Gastrocnemius medialis (tissue), 4 donors: ENCODE data around the gene INPP4A. TPM values are rescaled to one million over a fixed set of nuclear protein-coding genes. Genes with fewer than 3 reads are reported as not detected.
"Not testable (repeated sequence)": the region's sequence is repeated elsewhere in the genome, so short reads cannot be mapped to it uniquely, and the experiment has no call there.

Experiments used
- ATAC-seq, 2 donors: fragments of 150-250 bp; one replicate each; pipeline ENCODE4 v1.9.1; 2016
- DNase-seq, 2 donors: peaks; one replicate each; pipeline ENCODE4 v3.0.0-alpha.2; 2019
- H3K27ac ChIP-seq, 4 donors: fragments of 200-600 bp; sonication (generic); 1 replicate in 1 of 4; 2 replicates in 3 of 4; pipeline ENCODE4 v1.5.1; 2016 to 2018; ENCODE audit warnings: mild to moderate bottlenecking in 2 of 4, moderate library complexity in 1 of 4
- H3K27me3 ChIP-seq, 3 donors: fragments of 200-600 bp; sonication (generic) in 2 of 3; 1 replicate in 1 of 3; 2 replicates in 2 of 3; pipeline versions ENCODE4 v1.5.1 to v1.6.0; 2016 to 2019; ENCODE audit warnings: mild to moderate bottlenecking in 1 of 3, moderate library complexity in 1 of 3
- H3K36me3 ChIP-seq, 2 donors: fragments of 200-600 bp; sonication (generic) in 1 of 2; one replicate each; pipeline ENCODE4 v1.5.1; 2017 to 2018
- H3K4me1 ChIP-seq, 2 donors: fragments of 200-600 bp; sonication (generic) in 1 of 2; one replicate each; pipeline ENCODE4 v1.5.1; 2016 to 2017; ENCODE audit warnings: mild to moderate bottlenecking in 2 of 2
- H3K4me3 ChIP-seq, 4 donors: fragments of 200-600 bp; sonication (generic) in 3 of 4; 1 replicate in 1 of 4; 2 replicates in 3 of 4; pipeline ENCODE4 v1.5.1; 2016 to 2019; ENCODE audit warnings: mild to moderate bottlenecking in 2 of 4
- H3K9me3 ChIP-seq, 3 donors: fragments of 200-600 bp; sonication (generic) in 2 of 3; 1 replicate in 1 of 3; 2 replicates in 2 of 3; pipeline ENCODE4 v1.5.1; 2016 to 2019
- POLR2A ChIP-seq, 2 donors: fragments of 450-650 bp; IDR thresholded peaks; one replicate each; pipeline ENCODE4 v1.6.1; 2017; ENCODE audit warnings: antibody characterized with exemption in 2 of 2, mild to moderate bottlenecking in 2 of 2, moderate library complexity in 2 of 2
- in situ Hi-C, 4 donors: fragments of 200-750 bp; cut with MboI; loops; one replicate each; pipeline versions ENCODE4 v1.15.0 to v1.8.0; 2017; ENCODE audit warnings: low sequenced_read_pairs in 4 of 4
- intact Hi-C: fragments of 100-400 bp; cut with DNase I; formaldehyde crosslinking; loops from one replicate; pipeline ENCODE4 v1.15.1; 2023; ENCODE audit warnings: low total_unique reads
- total RNA-seq, 4 donors: library from RNA; depleted of rRNA; stranded (reverse); fragments of >200 nt; gene quantifications; one replicate each; pipeline versions ENCODE4 v1.1.0 to v1.2.3, GENCODE V29; 2016
- TF ChIP-seq, protein P1 (sequence below), 5 experiments: fragments of 450-650 bp in 3 of 5; fragments of 200-600 bp in 2 of 5; sonication (generic) in 2 of 5; IDR thresholded peaks in 4 of 5; conservative IDR thresholded peaks in 1 of 5; 1 replicate in 4 of 5; 2 replicates in 1 of 5; pipeline ENCODE4 v1.5.1; 2016 to 2019; ENCODE audit warnings: antibody characterized with exemption in 5 of 5, mild to moderate bottlenecking in 3 of 5, moderate library complexity in 3 of 5

Gene INPP4A
- total RNA-seq, 4 donors from 2014 or later: 9.8 to 19.6 (median 16.0) TPM

DNA sequence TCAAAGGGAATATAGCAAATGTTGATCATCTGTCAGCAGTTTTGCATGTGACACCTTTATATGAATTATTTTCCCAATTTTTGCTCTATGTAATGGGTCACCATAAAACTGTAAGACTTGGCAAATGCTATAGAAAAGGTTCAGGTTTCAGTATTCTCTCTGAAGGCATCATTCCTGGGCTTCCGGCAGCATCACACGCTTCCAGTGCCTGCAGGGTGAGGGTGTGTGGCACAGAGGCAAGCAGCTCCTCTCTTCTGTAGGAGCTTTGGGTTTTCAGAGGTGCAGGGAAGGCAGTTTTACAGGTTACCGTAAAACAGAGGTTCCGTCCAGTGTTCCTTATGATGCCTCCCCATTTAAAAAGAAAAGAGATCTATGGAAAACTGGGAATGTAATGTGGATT lies 144.8 kb downstream of the INPP4A start:
- H3K27ac ChIP-seq: no peak overlapping the region
- H3K4me1 ChIP-seq: no peaks in the 10 kb centered on the region
- intact Hi-C loops: no loop called here
- no peaks in the 10 kb centered on the region for H3K27me3 ChIP-seq
- H3K9me3 ChIP-seq: no peaks in the 10 kb centered on the region
- H3K36me3 ChIP-seq: no peaks in the 10 kb centered on the region
- ATAC-seq (no peak), DNase-seq (no peak)
- in situ Hi-C loops: no loop called here
- no peak overlapping the region for H3K4me3 ChIP-seq
- TF ChIP-seq POLR2A (IDR thresholded peaks at IDR 0.05): no peak
- TF ChIP-seq, protein P1, sequence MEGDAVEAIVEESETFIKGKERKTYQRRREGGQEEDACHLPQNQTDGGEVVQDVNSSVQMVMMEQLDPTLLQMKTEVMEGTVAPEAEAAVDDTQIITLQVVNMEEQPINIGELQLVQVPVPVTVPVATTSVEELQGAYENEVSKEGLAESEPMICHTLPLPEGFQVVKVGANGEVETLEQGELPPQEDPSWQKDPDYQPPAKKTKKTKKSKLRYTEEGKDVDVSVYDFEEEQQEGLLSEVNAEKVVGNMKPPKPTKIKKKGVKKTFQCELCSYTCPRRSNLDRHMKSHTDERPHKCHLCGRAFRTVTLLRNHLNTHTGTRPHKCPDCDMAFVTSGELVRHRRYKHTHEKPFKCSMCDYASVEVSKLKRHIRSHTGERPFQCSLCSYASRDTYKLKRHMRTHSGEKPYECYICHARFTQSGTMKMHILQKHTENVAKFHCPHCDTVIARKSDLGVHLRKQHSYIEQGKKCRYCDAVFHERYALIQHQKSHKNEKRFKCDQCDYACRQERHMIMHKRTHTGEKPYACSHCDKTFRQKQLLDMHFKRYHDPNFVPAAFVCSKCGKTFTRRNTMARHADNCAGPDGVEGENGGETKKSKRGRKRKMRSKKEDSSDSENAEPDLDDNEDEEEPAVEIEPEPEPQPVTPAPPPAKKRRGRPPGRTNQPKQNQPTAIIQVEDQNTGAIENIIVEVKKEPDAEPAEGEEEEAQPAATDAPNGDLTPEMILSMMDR (IDR thresholded peaks at IDR 0.05 in 4 of 5, conservative IDR thresholded peaks at IDR 0.05 in 1 of 5): no peak

DNA sequence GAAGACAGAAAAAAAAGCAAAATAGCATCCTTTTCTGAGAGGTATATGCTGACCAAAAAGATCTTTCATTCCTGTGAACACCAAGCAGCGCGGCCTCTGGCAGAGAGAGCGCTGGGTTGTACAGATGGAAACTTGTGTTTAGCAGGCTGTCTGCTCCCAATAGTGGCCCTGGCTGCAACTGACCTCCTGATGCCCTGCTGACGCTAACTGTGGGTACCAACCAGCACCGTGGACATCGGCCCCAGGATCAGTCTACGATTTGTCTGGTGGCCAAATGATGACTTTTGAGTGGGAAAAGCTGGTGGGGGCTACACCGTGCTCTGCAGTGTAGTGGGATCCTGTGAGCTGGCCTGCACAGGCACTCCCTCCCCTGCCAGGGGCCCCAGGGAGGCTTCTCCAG lies 147.9 kb downstream of the INPP4A start:
- ATAC-seq: no peak
- in situ Hi-C loops (no loop called here), intact Hi-C loops (no loop called here)
- TF ChIP-seq POLR2A (IDR thresholded peaks at IDR 0.05): no peak
- TF ChIP-seq, protein P1 (IDR thresholded peaks at IDR 0.05 in 4 of 5, conservative IDR thresholded peaks at IDR 0.05 in 1 of 5): no peak
- no peak for DNase-seq
- no peaks in the 10 kb centered on the region for H3K4me1 ChIP-seq
- H3K9me3 ChIP-seq: no peaks in the 10 kb centered on the region
- no peak overlapping the region for H3K4me3 ChIP-seq
- no peak overlapping the region for H3K27ac ChIP-seq
- peaks cover 2 to 5% of the 10 kb centered on the region in 2 donors for H3K36me3 ChIP-seq
- no peaks in the 10 kb centered on the region for H3K27me3 ChIP-seq

DNA sequence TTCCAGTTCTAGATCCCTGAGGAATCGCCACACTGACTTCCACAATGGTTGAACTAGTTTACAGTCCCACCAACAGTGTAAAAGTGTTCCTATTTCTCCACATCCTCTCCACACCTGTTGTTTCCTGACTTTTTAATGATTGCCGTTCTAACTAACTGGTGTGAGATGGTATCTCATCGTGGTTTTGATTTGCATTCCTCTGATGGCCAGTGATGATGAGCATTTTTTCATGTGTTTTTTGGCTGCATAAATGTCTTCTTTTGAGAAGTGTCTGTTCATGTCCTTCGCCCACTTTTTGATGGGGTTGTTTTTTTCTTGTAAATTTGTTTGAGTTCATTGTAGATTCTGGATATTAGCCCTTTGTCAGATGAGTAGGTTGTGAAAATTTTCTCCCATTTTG lies 150.0 kb downstream of the INPP4A start:
- DNase-seq, intact Hi-C loops, H3K9me3 ChIP-seq, H3K27ac ChIP-seq, H3K4me3 ChIP-seq, H3K27me3 ChIP-seq, ATAC-seq, in situ Hi-C loops, H3K4me1 ChIP-seq: not testable (repeated sequence)
- peaks cover 2 to 23% of the 10 kb centered on the region in 2 donors for H3K36me3 ChIP-seq

DNA sequence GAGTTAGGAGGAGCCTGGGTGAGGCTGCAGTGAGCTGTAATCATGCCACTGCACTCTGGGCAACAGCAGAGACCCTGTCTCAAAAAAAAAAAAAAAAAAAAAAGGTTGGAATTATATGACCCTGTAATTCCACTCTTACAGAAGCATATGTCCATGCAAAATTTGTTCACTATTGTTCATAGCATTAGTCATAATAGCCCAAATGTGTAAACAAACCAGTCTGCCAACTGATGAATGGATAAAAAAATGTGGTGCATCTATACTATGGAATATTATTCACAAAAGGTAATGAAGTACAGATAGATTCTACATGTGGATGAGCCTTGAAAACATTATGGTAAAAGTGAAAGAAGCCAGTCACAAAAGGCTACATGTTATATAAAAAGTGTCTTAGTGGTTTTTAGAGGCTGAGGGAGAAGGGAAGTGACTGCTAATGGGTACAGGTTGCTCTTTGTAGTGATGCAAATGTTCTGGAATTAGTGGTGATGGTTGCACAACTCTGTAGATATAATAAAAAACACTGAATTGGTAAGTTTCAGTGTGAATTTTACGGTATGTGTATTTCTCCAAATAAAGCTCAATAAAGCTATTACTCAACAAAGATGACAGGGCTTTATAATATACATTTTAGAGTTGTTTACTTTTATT lies 154.2 kb downstream of the INPP4A start:
- in situ Hi-C loops: no loop called here
- ATAC-seq: no peak
- TF ChIP-seq, protein P1 (IDR thresholded peaks at IDR 0.05 in 4 of 5, conservative IDR thresholded peaks at IDR 0.05 in 1 of 5): no peak
- TF ChIP-seq POLR2A (IDR thresholded peaks at IDR 0.05): no peak

DNA sequence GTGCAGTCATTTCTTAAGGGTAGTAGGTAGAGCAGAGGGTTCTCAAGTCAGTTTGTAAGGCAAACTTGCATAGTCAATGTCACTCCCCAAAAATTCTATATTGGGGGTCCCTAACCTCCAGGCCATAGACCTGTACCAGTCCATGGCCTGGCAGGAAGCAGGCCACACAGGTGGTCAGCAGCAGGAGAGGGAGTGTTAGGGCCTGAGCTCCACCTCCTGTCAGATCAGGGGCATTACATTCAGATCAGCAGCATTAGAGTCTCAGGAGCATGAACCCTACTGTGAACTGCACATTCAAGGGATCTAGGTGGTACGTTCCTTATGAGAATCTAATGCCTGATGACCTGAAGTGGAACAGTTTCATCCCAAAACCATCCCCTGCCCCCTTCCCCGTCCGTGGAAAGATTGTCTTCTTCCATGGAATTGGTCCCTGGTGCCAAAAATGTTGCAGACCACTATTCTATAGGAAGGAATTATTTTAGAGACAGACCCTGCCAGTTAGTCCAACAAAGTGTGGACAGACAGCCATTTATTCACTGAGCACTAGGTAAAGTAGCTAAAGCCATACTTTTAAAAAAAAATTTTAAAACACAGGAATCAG lies 157.0 kb downstream of the INPP4A start:
- H3K9me3 ChIP-seq: no peaks in the 10 kb centered on the region
- no peaks in the 10 kb centered on the region for H3K27me3 ChIP-seq
- intact Hi-C loops: loop anchor here (10.0 kb wide), 3 partner anchors 187 to 667 kb away; partner anchors contain the start of genes LIPT1 and TSGA10
- peak in 1 of 2 donors; percentile 57 for ATAC-seq
- H3K4me3 ChIP-seq: no peak overlapping the region
- no peak overlapping the region for H3K27ac ChIP-seq
- peaks cover 2 to 61% of the 10 kb centered on the region in 2 donors for H3K36me3 ChIP-seq
- TF ChIP-seq, protein P1 (IDR thresholded peaks at IDR 0.05 in 4 of 5, conservative IDR thresholded peaks at IDR 0.05 in 1 of 5): peak in 4 of 5 experiments; percentile 19 to 46 (median 42)
- TF ChIP-seq POLR2A (IDR thresholded peaks at IDR 0.05): no peak
- in situ Hi-C loops: loop anchor here in 1 of 4 donors (10.0 to 25.0 kb wide), 2 partner anchors 187 to 586 kb away; partner anchors contain the start of genes MITD1 and MRPL30
- H3K4me1 ChIP-seq: peaks cover 20 to 25% of the 10 kb centered on the region in 2 donors
- no peak for DNase-seq

More for the DNA sequence above, 154.2 kb downstream of the INPP4A start:
- Histone ChIP-seq H3K27me3 (no peaks in the 10 kb centered on the region), H3K4me1 (peaks cover 0 to 1% of the 10 kb centered on the region in 2 donors), H3K36me3 (peaks cover 2 to 61% of the 10 kb centered on the region in 2 donors), H3K4me3 (no peak overlapping the region), H3K9me3 (no peaks in the 10 kb centered on the region), H3K27ac (no peak overlapping the region)
- intact Hi-C loops: no loop called here
- no peak for DNase-seq
